Skeletal muscle tissue (tissue), 4 donors: Measurements from ENCODE around the gene SDK1. TPM values are rescaled to one million over a fixed set of nuclear protein-coding genes. Genes with fewer than 3 reads are reported as not detected.
"Not testable (repeated sequence)": the region's sequence is repeated elsewhere in the genome, so short reads cannot be mapped to it uniquely, and the experiment has no call there.

ENCODE experiments used
- H3K27ac ChIP-seq: one replicate; pipeline ENCODE4 v1.7.0; 2013; ENCODE audit warnings: mild to moderate bottlenecking, low read depth, low read length, inconsistent platforms
- H3K27me3 ChIP-seq, 3 donors: one replicate each; pipeline ENCODE4 v1.7.0; 2013; ENCODE audit warnings: low read length in 3 of 3; ENCODE audit not compliant: control insufficient read depth in 3 of 3, insufficient read depth in 3 of 3
- H3K36me3 ChIP-seq, 3 donors: one replicate each; pipeline ENCODE4 v1.7.0; 2013; ENCODE audit warnings: low read length in 3 of 3; ENCODE audit not compliant: control insufficient read depth in 3 of 3, insufficient read depth in 3 of 3
- H3K4me1 ChIP-seq, 3 donors: one replicate each; pipeline ENCODE4 v1.7.0; 2013; ENCODE audit warnings: low read length in 3 of 3, mild to moderate bottlenecking in 3 of 3; ENCODE audit not compliant: control insufficient read depth in 3 of 3, insufficient read depth in 3 of 3
- H3K4me3 ChIP-seq, 3 donors: one replicate each; pipeline ENCODE4 v1.7.0; 2013; ENCODE audit warnings: low read length in 3 of 3
- H3K9ac ChIP-seq, 3 donors: one replicate each; pipeline ENCODE4 v1.7.0; 2013; ENCODE audit warnings: low read length in 3 of 3, mild to moderate bottlenecking in 3 of 3, moderate library complexity in 2 of 3, low read depth in 1 of 3
- H3K9me3 ChIP-seq, 3 donors: one replicate each; pipeline ENCODE4 v1.7.0; 2013; ENCODE audit warnings: low read length in 3 of 3; ENCODE audit not compliant: control insufficient read depth in 3 of 3
- total RNA-seq: library from RNA; depleted of rRNA; stranded (reverse); fragments of >200 nt; gene quantifications from one replicate; pipeline ENCODE4 v1.2.3, GENCODE V29; 2014
- donor health status: Osteomylitis.

SDK1 gene
- total RNA-seq, 1 donor from 2014 or later = 3.7 TPM

GRCh38 chr7:3579638-3580219 lies 278.7 kb downstream of the SDK1 start:
- Histone ChIP-seq H3K4me1 (no peaks in the 10 kb centered on the region), H3K9me3 (peaks cover 4 to 5% (median 5%) of the 10 kb centered on the region in 3 donors), H3K36me3 (no peaks in the 10 kb centered on the region), H3K9ac (no peak overlapping the region), H3K27ac (no peak overlapping the region), H3K27me3 (peaks cover 0 to 3% (median 0%) of the 10 kb centered on the region in 3 donors), H3K4me3 (no peak overlapping the region)

- H3K9ac ChIP-seq, H3K4me3 ChIP-seq, H3K27ac ChIP-seq, H3K9me3 ChIP-seq, H3K36me3 ChIP-seq, H3K4me1 ChIP-seq, H3K27me3 ChIP-seq: not testable (repeated sequence)
Measured at GRCh38 chr7:3582145-3582544, 281.1 kb downstream of the SDK1 start.

- H3K9me3 ChIP-seq = peaks cover 0 to 2% (median 0%) of the 10 kb centered on the region in 3 donors
- H3K36me3 ChIP-seq = no peaks in the 10 kb centered on the region
- no peak overlapping the region for H3K9ac ChIP-seq
- H3K4me3 ChIP-seq = no peak overlapping the region
- H3K4me1 ChIP-seq = no peaks in the 10 kb centered on the region
- no peaks in the 10 kb centered on the region for H3K27me3 ChIP-seq
- H3K27ac ChIP-seq = no peak overlapping the region
Measured at GRCh38 chr7:3585826-3586225, 284.8 kb downstream of the SDK1 start.

GRCh38 chr7:3588341-3588740 lies 287.3 kb downstream of the SDK1 start:
- no peak overlapping the region for H3K4me3 ChIP-seq
- H3K27me3 ChIP-seq = no peaks in the 10 kb centered on the region
- no peak overlapping the region for H3K9ac ChIP-seq
- H3K4me1 ChIP-seq = no peaks in the 10 kb centered on the region
- H3K36me3 ChIP-seq = no peaks in the 10 kb centered on the region
- no peak overlapping the region for H3K27ac ChIP-seq
- H3K9me3 ChIP-seq = peaks cover 0 to 2% (median 0%) of the 10 kb centered on the region in 3 donors

GRCh38 chr7:3589752-3590151 lies 288.7 kb downstream of the SDK1 start:
- Histone ChIP-seq H3K9me3 (peaks cover 0 to 2% (median 0%) of the 10 kb centered on the region in 3 donors), H3K27me3 (no peaks in the 10 kb centered on the region), H3K36me3 (no peaks in the 10 kb centered on the region), H3K9ac (no peak overlapping the region), H3K4me1 (no peaks in the 10 kb centered on the region), H3K4me3 (no peak overlapping the region), H3K27ac (no peak overlapping the region)

- H3K27me3 ChIP-seq = no peaks in the 10 kb centered on the region
- H3K4me3 ChIP-seq = no peak overlapping the region
- H3K9me3 ChIP-seq = no peaks in the 10 kb centered on the region
- H3K27ac ChIP-seq = no peak overlapping the region
- H3K9ac ChIP-seq = no peak overlapping the region
- no peaks in the 10 kb centered on the region for H3K4me1 ChIP-seq
- H3K36me3 ChIP-seq = no peaks in the 10 kb centered on the region
Measured at GRCh38 chr7:3591219-3591618, 290.2 kb downstream of the SDK1 start.

GRCh38 chr7:3591944-3592343 lies 290.9 kb downstream of the SDK1 start:
- Histone ChIP-seq H3K27ac (no peak overlapping the region), H3K9ac (no peak overlapping the region), H3K4me3 (no peak overlapping the region), H3K4me1 (no peaks in the 10 kb centered on the region), H3K9me3 (no peaks in the 10 kb centered on the region), H3K27me3 (no peaks in the 10 kb centered on the region), H3K36me3 (no peaks in the 10 kb centered on the region)

- Histone ChIP-seq H3K4me1 (no peaks in the 10 kb centered on the region), H3K27ac (no peak overlapping the region), H3K36me3 (no peaks in the 10 kb centered on the region), H3K4me3 (no peak overlapping the region), H3K9ac (no peak overlapping the region), H3K9me3 (no peaks in the 10 kb centered on the region), H3K27me3 (no peaks in the 10 kb centered on the region)
Measured at GRCh38 chr7:3592401-3593134, 291.5 kb downstream of the SDK1 start.

GRCh38 chr7:3594901-3595300 lies 293.8 kb downstream of the SDK1 start:
- H3K36me3 ChIP-seq = no peaks in the 10 kb centered on the region
- H3K27me3 ChIP-seq = no peaks in the 10 kb centered on the region
- H3K9ac ChIP-seq = no peak overlapping the region
- no peak overlapping the region for H3K27ac ChIP-seq
- no peaks in the 10 kb centered on the region for H3K4me1 ChIP-seq
- no peak overlapping the region for H3K4me3 ChIP-seq
- no peaks in the 10 kb centered on the region for H3K9me3 ChIP-seq

GRCh38 chr7:3598854-3599253 lies 297.8 kb downstream of the SDK1 start:
- Histone ChIP-seq H3K36me3 (no peaks in the 10 kb centered on the region), H3K9me3 (no peaks in the 10 kb centered on the region)

More at GRCh38 chr7:3598854-3599253, 297.8 kb downstream of the SDK1 start:
- Histone ChIP-seq H3K4me1 (no peaks in the 10 kb centered on the region), H3K27ac (no peak overlapping the region), H3K27me3 (no peaks in the 10 kb centered on the region), H3K4me3 (no peak overlapping the region), H3K9ac (no peak overlapping the region)
